OCI-LY3 (cell line): ENCODE results near the gene HERC3.

Experiments
- H2AFZ ChIP-seq: fragments of 200-600, 300-600 bp; shearing (Covaris generic); 2 replicates; pipeline ENCODE4 v1.6.0; 2014; ENCODE audit warnings: antibody characterized with exemption, low read depth, low read length
- H3K27ac ChIP-seq: fragments of 200-600, 300-600 bp; sonication (generic); 2 replicates; pipeline ENCODE4 v1.5.1; 2014; ENCODE audit warnings: mild to moderate bottlenecking, low read length, moderate library complexity, mixed read lengths
- H3K27me3 ChIP-seq: fragments of 200-600, 300-600 bp; sonication (generic); 2 replicates; pipeline ENCODE4 v1.6.1; 2014; ENCODE audit warnings: low read depth, low read length, mixed read lengths
- H3K36me3 ChIP-seq: fragments of 200-600, 300-600 bp; sonication (generic); replicated peaks from 2 replicates; pipeline ENCODE3; 2014; ENCODE audit warnings: low read depth, low read length, mixed read lengths
- H3K4me1 ChIP-seq: fragments of 300-600, 200-600 bp; sonication (generic); 2 replicates; pipeline ENCODE4 v1.6.1; 2014; ENCODE audit warnings: low read length, mixed read lengths
- H3K4me2 ChIP-seq: fragments of 200-600, 300-600 bp; sonication (generic); 2 replicates; pipeline ENCODE4 v1.6.1; 2014; ENCODE audit warnings: low read length, mixed read lengths
- H3K4me3 ChIP-seq: fragments of 300-600, 200-600 bp; sonication (generic); 2 replicates; pipeline ENCODE4 v1.5.1; 2014; ENCODE audit warnings: antibody characterized with exemption, mild to moderate bottlenecking, low read length, moderate library complexity
- H3K79me2 ChIP-seq: fragments of 300-600, 200-600 bp; shearing (Covaris generic); 2 replicates; pipeline ENCODE4 v1.6.1; 2014; ENCODE audit warnings: mild to moderate bottlenecking, low read length, mixed read lengths
- H3K9ac ChIP-seq: fragments of 300-600, 200-600 bp; shearing (Covaris generic); 2 replicates; pipeline ENCODE4 v1.6.0; 2014; ENCODE audit warnings: mild to moderate bottlenecking, low read length, moderate library complexity
- H3K9me3 ChIP-seq: fragments of 200-600, 300-600 bp; shearing (Covaris generic); 2 replicates; pipeline ENCODE4 v1.6.1; 2014; ENCODE audit warnings: low read length, mixed read lengths; ENCODE audit not compliant: insufficient read depth
- H4K20me1 ChIP-seq: fragments of 200-600, 300-600 bp; sonication (generic); 2 replicates; pipeline ENCODE4 v1.6.1; 2016; ENCODE audit warnings: low read length, mixed read lengths; ENCODE audit not compliant: insufficient read depth
- CTCF ChIP-seq: fragments of 200-600, 300-600 bp; sonication (generic); IDR thresholded peaks from 2 replicates; pipeline ENCODE4 v1.5.1; 2014; ENCODE audit warnings: antibody characterized with exemption, low read length, low read depth
- EZH2phosphoT487 ChIP-seq: fragments of 200-600 bp; shearing (Covaris generic); IDR thresholded peaks from 2 replicates; pipeline ENCODE4 v1.6.1; 2018; ENCODE audit warnings: antibody characterized with exemption, mixed run types, low read depth

The HERC3 gene

GRCh38 chr4:88643932-88644331 lies 51.7 kb downstream of the HERC3 start:
- Histone ChIP-seq H3K79me2 (no peaks in the 10 kb centered on the region), H3K4me2 (no peak overlapping the region), H3K9ac (no peak overlapping the region), H3K4me3 (no peak overlapping the region), H3K4me1 (no peaks in the 10 kb centered on the region), H3K27ac (no peak overlapping the region), H3K36me3 (no peaks in the 10 kb centered on the region), H2AFZ (no peak overlapping the region), H3K9me3 (no peaks in the 10 kb centered on the region), H3K27me3 (no peaks in the 10 kb centered on the region), H4K20me1 (no peaks in the 10 kb centered on the region)
- TF ChIP-seq CTCF (no peak), EZH2phosphoT487 (no peak)

- Histone ChIP-seq H3K27ac (no peak overlapping the region), H2AFZ (no peak overlapping the region)
Observed at GRCh38 chr4:88645994-88646393, 53.7 kb downstream of the HERC3 start.

GRCh38 chr4:88646528-88647280 lies 54.4 kb downstream of the HERC3 start:
- H3K9me3 ChIP-seq = no peaks in the 10 kb centered on the region
- H4K20me1 ChIP-seq = no peaks in the 10 kb centered on the region
- H3K4me3 ChIP-seq = no peak overlapping the region
- H3K4me1 ChIP-seq = no peaks in the 10 kb centered on the region
- H3K27ac ChIP-seq = no peak overlapping the region
- no peaks in the 10 kb centered on the region for H3K36me3 ChIP-seq
- no peaks in the 10 kb centered on the region for H3K79me2 ChIP-seq
- H3K4me2 ChIP-seq = no peak overlapping the region
- H3K27me3 ChIP-seq = no peaks in the 10 kb centered on the region
- TF ChIP-seq CTCF (no peak), EZH2phosphoT487 (no peak)
- H2AFZ ChIP-seq = no peak overlapping the region
- H3K9ac ChIP-seq = no peak overlapping the region

More at GRCh38 chr4:88645994-88646393, 53.7 kb downstream of the HERC3 start:
- H3K9me3 ChIP-seq = no peaks in the 10 kb centered on the region
- no peaks in the 10 kb centered on the region for H4K20me1 ChIP-seq
- no peaks in the 10 kb centered on the region for H3K4me1 ChIP-seq
- H3K36me3 ChIP-seq = no peaks in the 10 kb centered on the region
- H3K4me2 ChIP-seq = no peak overlapping the region
- no peaks in the 10 kb centered on the region for H3K27me3 ChIP-seq
- no peak overlapping the region for H3K9ac ChIP-seq
- no peak overlapping the region for H3K4me3 ChIP-seq
- TF ChIP-seq EZH2phosphoT487 (no peak), CTCF (no peak)
- no peaks in the 10 kb centered on the region for H3K79me2 ChIP-seq

GRCh38 chr4:88649716-88650115 lies 57.4 kb downstream of the HERC3 start:
- H3K79me2 ChIP-seq = no peaks in the 10 kb centered on the region
- H3K4me1 ChIP-seq = no peaks in the 10 kb centered on the region
- TF ChIP-seq EZH2phosphoT487 (no peak), CTCF (no peak)
- H3K9me3 ChIP-seq = no peaks in the 10 kb centered on the region
- no peaks in the 10 kb centered on the region for H4K20me1 ChIP-seq
- no peak overlapping the region for H2AFZ ChIP-seq
- H3K36me3 ChIP-seq = no peaks in the 10 kb centered on the region
- H3K27ac ChIP-seq = no peak overlapping the region
- H3K9ac ChIP-seq = no peak overlapping the region
- H3K27me3 ChIP-seq = no peaks in the 10 kb centered on the region
- H3K4me2 ChIP-seq = no peak overlapping the region
- H3K4me3 ChIP-seq = no peak overlapping the region
